Measurements from ENCODE around the gene RPS6KL1. TPM values are rescaled to one million over a fixed set of nuclear protein-coding genes. Genes with fewer than 3 reads are reported as not detected.

RPS6KL1 gene
- total RNA-seq, 3 donors from 2014 or later = 7.7 to 12.7 (median 11.5) TPM

DNA sequence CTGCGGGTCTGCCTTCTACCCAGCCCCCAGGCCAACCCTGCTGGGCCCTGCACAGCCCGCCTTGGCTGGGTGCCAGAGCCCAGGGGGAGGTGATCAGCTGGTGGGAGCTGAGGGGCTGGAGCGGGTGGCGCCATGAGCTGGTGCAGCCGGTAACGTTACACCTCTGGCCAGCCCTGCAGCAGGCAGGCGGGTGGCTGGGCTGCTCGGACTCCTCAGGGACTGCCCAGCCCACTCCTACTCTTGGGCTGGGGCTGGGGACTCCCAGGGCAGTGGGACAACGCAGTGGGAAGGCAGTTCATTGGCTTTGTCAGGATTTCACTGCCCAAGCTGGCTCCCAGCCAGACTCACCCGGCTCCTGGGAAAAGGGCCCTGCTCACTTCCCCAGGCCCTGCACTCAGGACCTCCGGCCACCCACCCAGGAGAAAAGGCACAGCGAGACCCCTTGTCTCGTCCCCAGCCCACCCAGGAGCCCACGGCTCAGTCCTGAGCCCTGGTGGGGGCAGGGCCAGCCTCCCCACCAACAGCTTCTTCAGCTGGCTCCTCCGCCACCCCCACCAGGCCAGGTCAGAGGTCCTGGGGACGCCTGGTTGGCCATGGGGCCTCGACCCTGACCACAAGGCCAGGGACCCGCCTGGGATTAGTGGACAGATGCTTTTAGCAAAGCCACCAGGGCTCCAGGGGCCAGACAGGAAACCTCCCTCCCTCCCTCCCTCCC, 31.3 kb upstream of the RPS6KL1 start:
- DNase-seq (peak in 1 of 3 donors; percentile 51), ATAC-seq (no peak)
- H3K9me3 ChIP-seq = no peaks in the 10 kb centered on the region
- intact Hi-C loops (cut with DNase I, micrococcal nuclease) = loop anchor here in 1 of 2 donors (10.0 kb wide), 1 partner anchor 50 kb away; the partner anchor contains the start of gene EIF2B2
- no peaks in the 10 kb centered on the region for H3K36me3 ChIP-seq (ENCODE audit: low read depth)
- peaks cover 20% of the 10 kb centered on the region for H3K4me1 ChIP-seq (ENCODE audit: low read depth)
- TF ChIP-seq, protein P1, sequence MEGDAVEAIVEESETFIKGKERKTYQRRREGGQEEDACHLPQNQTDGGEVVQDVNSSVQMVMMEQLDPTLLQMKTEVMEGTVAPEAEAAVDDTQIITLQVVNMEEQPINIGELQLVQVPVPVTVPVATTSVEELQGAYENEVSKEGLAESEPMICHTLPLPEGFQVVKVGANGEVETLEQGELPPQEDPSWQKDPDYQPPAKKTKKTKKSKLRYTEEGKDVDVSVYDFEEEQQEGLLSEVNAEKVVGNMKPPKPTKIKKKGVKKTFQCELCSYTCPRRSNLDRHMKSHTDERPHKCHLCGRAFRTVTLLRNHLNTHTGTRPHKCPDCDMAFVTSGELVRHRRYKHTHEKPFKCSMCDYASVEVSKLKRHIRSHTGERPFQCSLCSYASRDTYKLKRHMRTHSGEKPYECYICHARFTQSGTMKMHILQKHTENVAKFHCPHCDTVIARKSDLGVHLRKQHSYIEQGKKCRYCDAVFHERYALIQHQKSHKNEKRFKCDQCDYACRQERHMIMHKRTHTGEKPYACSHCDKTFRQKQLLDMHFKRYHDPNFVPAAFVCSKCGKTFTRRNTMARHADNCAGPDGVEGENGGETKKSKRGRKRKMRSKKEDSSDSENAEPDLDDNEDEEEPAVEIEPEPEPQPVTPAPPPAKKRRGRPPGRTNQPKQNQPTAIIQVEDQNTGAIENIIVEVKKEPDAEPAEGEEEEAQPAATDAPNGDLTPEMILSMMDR (IDR thresholded peaks at IDR 0.05) = no peak
- H3K4me3 ChIP-seq = no peak overlapping the region

DNA sequence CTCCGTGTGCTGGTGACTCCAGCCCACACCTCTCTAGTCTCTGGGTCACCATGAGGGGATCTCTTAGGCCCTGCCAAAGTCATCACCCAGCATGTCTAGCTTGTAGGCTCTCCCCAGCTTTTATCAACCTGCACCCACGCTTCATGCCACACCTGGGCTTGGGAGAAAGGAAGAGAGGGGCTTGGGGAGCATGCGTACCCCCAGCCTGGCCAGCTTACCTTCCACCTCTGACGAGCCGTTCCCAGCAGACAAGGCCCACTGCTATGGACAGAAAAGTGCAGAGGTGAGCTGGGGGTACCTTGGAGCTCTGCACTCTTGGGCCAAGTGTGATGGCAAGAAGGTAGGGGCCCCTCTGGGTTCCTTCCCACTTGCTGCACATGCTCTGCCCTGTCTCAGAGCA, 30.6 kb upstream of the RPS6KL1 start:
- TF ChIP-seq, protein P1 (IDR thresholded peaks at IDR 0.05) = no peak
- no peak for DNase-seq
- no peak for ATAC-seq
- intact Hi-C loops (cut with DNase I, micrococcal nuclease) = loop anchor here in 1 of 2 donors (10.0 kb wide), 1 partner anchor 51 kb away; the partner anchor contains the start of gene EIF2B2
- peaks cover 20% of the 10 kb centered on the region for H3K4me1 ChIP-seq (ENCODE audit: low read depth)
- H3K9me3 ChIP-seq = no peaks in the 10 kb centered on the region
- H3K4me3 ChIP-seq = no peak overlapping the region
- H3K36me3 ChIP-seq (ENCODE audit: low read depth) = no peaks in the 10 kb centered on the region

DNA sequence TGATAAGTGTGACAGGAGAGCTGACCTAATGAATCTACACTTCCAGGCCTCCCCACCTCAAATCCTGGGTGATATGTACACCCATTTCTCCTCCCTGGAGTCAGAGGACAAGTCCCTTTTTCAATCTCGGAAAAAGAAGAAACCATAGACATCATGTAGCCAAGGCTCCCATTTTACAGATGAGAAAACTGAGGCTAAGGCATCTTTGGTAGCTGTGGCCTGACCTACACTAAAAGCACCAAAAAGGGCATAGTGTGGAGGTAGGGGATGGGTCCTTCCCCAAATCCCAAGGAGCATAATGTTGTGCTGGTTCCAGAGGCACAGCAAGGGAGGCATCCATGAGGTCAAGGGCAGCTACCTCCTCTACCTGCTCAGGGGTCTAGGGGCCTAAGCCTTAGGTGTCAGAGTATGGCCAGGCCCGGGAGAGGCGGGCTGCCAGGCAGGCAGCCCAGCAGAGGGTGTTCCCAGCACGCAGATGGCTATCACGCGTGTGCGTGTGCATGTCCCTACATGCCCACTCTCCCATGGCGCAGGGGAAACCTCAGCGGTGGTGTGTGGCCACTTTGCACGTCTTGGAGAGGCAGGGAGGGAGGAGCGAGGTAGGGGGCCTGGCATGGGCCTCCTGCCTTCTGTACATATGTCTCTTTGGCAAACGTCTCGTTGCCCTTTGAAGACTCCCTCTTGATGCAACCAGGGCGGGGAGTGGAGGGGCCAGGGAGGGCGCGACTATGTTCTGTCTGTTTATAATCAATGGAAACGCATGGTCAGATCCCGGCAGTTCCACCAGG, 29.8 kb upstream of the RPS6KL1 start:
- Histone ChIP-seq H3K4me1 (ENCODE audit: low read depth) (peaks cover 20% of the 10 kb centered on the region), H3K9me3 (no peaks in the 10 kb centered on the region), H3K4me3 (no peak overlapping the region), H3K36me3 (ENCODE audit: low read depth) (no peaks in the 10 kb centered on the region)
- TF ChIP-seq, protein P1 (IDR thresholded peaks at IDR 0.05) = no peak
- ATAC-seq (no peak), DNase-seq (no peak)
- intact Hi-C loops (cut with DNase I, micrococcal nuclease) = loop anchor here in 1 of 2 donors (10.0 kb wide), 1 partner anchor 52 kb away; the partner anchor contains the start of gene EIF2B2

GRCh38 chr14:74952180-74952665, 29.2 kb upstream of the RPS6KL1 start:
- DNase-seq = no peak
- TF ChIP-seq, protein P1 (IDR thresholded peaks at IDR 0.05) = no peak
- intact Hi-C loops (cut with DNase I, micrococcal nuclease) = loop anchor here in 1 of 2 donors (10.0 kb wide), 1 partner anchor 53 kb away; the partner anchor contains the start of gene EIF2B2
- ATAC-seq = no peak
- no peaks in the 10 kb centered on the region for H3K9me3 ChIP-seq
- no peak overlapping the region for H3K4me3 ChIP-seq
- H3K36me3 ChIP-seq (ENCODE audit: low read depth) = no peaks in the 10 kb centered on the region
- H3K4me1 ChIP-seq (ENCODE audit: low read depth) = peaks cover 20% of the 10 kb centered on the region

- TF ChIP-seq, protein P1 (IDR thresholded peaks at IDR 0.05) = no peak
- peak in 1 of 3 donors; percentile 41 for DNase-seq
- Histone ChIP-seq H3K4me1 (ENCODE audit: low read depth) (peaks cover 21% of the 10 kb centered on the region), H3K9me3 (no peaks in the 10 kb centered on the region), H3K36me3 (ENCODE audit: low read depth) (no peaks in the 10 kb centered on the region), H3K4me3 (no peak overlapping the region)
- intact Hi-C loops (cut with DNase I, micrococcal nuclease) = loop anchor here in 1 of 2 donors (10.0 kb wide), 1 partner anchor 53 kb away; the partner anchor contains the start of gene EIF2B2
- no peak for ATAC-seq
Observed at GRCh38 chr14:74951443-74952179, 28.6 kb upstream of the RPS6KL1 start.
